ENCODE results near the gene SEMA4A. TPM values are rescaled to one million over a fixed set of nuclear protein-coding genes. Genes with fewer than 3 reads are reported as not detected.

SEMA4A gene
- total and polyA plus RNA-seq, 7 donors, result 0.77 to 3.4 (median 1.8) TPM

DNA sequence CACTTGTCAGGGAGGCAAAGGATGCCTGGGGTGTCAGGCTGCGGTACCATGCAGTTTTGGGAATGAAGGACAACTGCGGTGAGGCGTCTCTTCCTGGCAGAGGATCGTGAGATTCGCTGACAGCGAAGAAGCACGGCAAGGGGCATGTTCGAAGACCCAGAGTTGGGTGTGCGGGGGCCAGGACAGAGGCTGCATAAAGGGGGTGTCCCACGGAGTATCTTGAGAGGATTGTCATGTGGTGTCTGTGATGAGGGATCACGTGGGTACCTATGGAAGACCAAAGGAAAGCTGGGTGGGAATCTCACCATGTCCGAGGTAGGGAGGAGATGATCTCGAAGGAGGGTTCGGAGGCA, 40.9 kb downstream of the SEMA4A start:
- DNase-seq, result no peak
- peak overlapping the region; percentile 100 for H3K4me3 ChIP-seq
- peak in 1 of 4 donors; percentile 18 for ATAC-seq
- H3K4me1 ChIP-seq, result peaks cover 36% of the 10 kb centered on the region
- intact Hi-C loops (cut with DNase I), result no loop called here
- H3K27ac ChIP-seq, result peak overlapping the region; percentile 91
- 8 to 12% (median 9%) methylated on average over 14 of the region's 14 CpGs for WGBS, 3 donors
- peaks cover 7 to 20% of the 10 kb centered on the region in 2 donors for H3K36me3 ChIP-seq (ENCODE audit: insufficient read depth in 1 of 2, low read depth in 1 of 2)
- TF ChIP-seq, protein P1, sequence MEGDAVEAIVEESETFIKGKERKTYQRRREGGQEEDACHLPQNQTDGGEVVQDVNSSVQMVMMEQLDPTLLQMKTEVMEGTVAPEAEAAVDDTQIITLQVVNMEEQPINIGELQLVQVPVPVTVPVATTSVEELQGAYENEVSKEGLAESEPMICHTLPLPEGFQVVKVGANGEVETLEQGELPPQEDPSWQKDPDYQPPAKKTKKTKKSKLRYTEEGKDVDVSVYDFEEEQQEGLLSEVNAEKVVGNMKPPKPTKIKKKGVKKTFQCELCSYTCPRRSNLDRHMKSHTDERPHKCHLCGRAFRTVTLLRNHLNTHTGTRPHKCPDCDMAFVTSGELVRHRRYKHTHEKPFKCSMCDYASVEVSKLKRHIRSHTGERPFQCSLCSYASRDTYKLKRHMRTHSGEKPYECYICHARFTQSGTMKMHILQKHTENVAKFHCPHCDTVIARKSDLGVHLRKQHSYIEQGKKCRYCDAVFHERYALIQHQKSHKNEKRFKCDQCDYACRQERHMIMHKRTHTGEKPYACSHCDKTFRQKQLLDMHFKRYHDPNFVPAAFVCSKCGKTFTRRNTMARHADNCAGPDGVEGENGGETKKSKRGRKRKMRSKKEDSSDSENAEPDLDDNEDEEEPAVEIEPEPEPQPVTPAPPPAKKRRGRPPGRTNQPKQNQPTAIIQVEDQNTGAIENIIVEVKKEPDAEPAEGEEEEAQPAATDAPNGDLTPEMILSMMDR (IDR thresholded peaks at IDR 0.05), result no peak
- H3K9me3 ChIP-seq, result no peaks in the 10 kb centered on the region
- H3K27me3 ChIP-seq (ENCODE audit: insufficient read depth in 3 of 3, low read length in 2 of 3), result no peaks in the 10 kb centered on the region

GRCh38 chr1:156195853-156196252, 42.5 kb downstream of the SEMA4A start:
- intact Hi-C loops (cut with DNase I), result loop anchor here in 1 of 2 donors (2.0 kb wide), 1 partner anchor 17 kb away; the partner anchor contains the start of gene PMF1
- Histone ChIP-seq H3K4me3 (no peak overlapping the region), H3K9me3 (no peaks in the 10 kb centered on the region), H3K27ac (no peak overlapping the region), H3K36me3 (ENCODE audit: insufficient read depth in 1 of 2, low read depth in 1 of 2) (peaks cover 10 to 34% of the 10 kb centered on the region in 2 donors), H3K27me3 (ENCODE audit: insufficient read depth in 3 of 3, low read length in 2 of 3) (no peaks in the 10 kb centered on the region), H3K4me1 (peaks cover 36% of the 10 kb centered on the region)
- 61 to 73% (median 65%) methylated on average over 4 of the region's 4 CpGs for WGBS, 3 donors
- DNase-seq, result no peak
- no peak for ATAC-seq
- TF ChIP-seq, protein P1 (IDR thresholded peaks at IDR 0.05), result no peak

GRCh38 chr1:156196445-156196844, 43.1 kb downstream of the SEMA4A start:
- Histone ChIP-seq H3K27ac (peak overlapping the region; percentile 5), H3K36me3 (ENCODE audit: insufficient read depth in 1 of 2, low read depth in 1 of 2) (peaks cover 10 to 40% of the 10 kb centered on the region in 2 donors), H3K9me3 (no peaks in the 10 kb centered on the region), H3K4me1 (peaks cover 35% of the 10 kb centered on the region), H3K4me3 (no peak overlapping the region), H3K27me3 (ENCODE audit: insufficient read depth in 3 of 3, low read length in 2 of 3) (no peaks in the 10 kb centered on the region)
- TF ChIP-seq, protein P1 (IDR thresholded peaks at IDR 0.05), result no peak
- ATAC-seq, result no peak
- intact Hi-C loops (cut with DNase I), result loop anchor here in 1 of 2 donors (2.0 kb wide), 1 partner anchor 16 kb away; the partner anchor contains the start of gene PMF1
- no peak for DNase-seq
- 49 to 61% (median 59%) methylated on average over 2 of the region's 2 CpGs for WGBS, 3 donors

GRCh38 chr1:156198831-156199349, 45.5 kb downstream of the SEMA4A start:
- intact Hi-C loops (cut with DNase I), result no loop called here
- TF ChIP-seq, protein P1 (IDR thresholded peaks at IDR 0.05), result no peak
- no peak overlapping the region for H3K4me3 ChIP-seq
- H3K4me1 ChIP-seq, result peaks cover 26% of the 10 kb centered on the region
- ATAC-seq, result no peak
- H3K9me3 ChIP-seq, result no peaks in the 10 kb centered on the region
- 81 to 85% (median 83%) methylated on average over 5 of the region's 5 CpGs for WGBS, 3 donors
- DNase-seq, result no peak
- H3K27ac ChIP-seq, result no peak overlapping the region
- H3K27me3 ChIP-seq (ENCODE audit: insufficient read depth in 3 of 3, low read length in 2 of 3), result no peaks in the 10 kb centered on the region
- H3K36me3 ChIP-seq (ENCODE audit: insufficient read depth in 1 of 2, low read depth in 1 of 2), result peaks cover 14 to 54% of the 10 kb centered on the region in 2 donors

GRCh38 chr1:156200044-156200443, 46.7 kb downstream of the SEMA4A start:
- peaks cover 14 to 54% of the 10 kb centered on the region in 2 donors for H3K36me3 ChIP-seq (ENCODE audit: insufficient read depth in 1 of 2, low read depth in 1 of 2)
- 91 to 94% (median 93%) methylated on average over 8 of the region's 8 CpGs for WGBS, 3 donors
- TF ChIP-seq, protein P1 (IDR thresholded peaks at IDR 0.05), result no peak
- H3K27ac ChIP-seq, result no peak overlapping the region
- ATAC-seq, result no peak
- DNase-seq, result no peak
- no peak overlapping the region for H3K4me3 ChIP-seq
- H3K4me1 ChIP-seq, result peaks cover 20% of the 10 kb centered on the region
- no peaks in the 10 kb centered on the region for H3K9me3 ChIP-seq
- H3K27me3 ChIP-seq (ENCODE audit: insufficient read depth in 3 of 3, low read length in 2 of 3), result no peaks in the 10 kb centered on the region
- intact Hi-C loops (cut with DNase I), result no loop called here
